ENCODE results near the gene CA10.

CA10 gene

GRCh38 chr17:51914577-51914976 lies 243.9 kb downstream of the CA10 start:
- Histone ChIP-seq H3K4me1 (ENCODE audit: insufficient read depth, low read length, severe bottlenecking) (no peaks in the 10 kb centered on the region), H3K36me3 (ENCODE audit: insufficient read depth, low read length) (no peaks in the 10 kb centered on the region), H3K9me2 (ENCODE audit: low read depth, low read length) (no peaks in the 10 kb centered on the region), H3K4me3 (ENCODE audit: low read depth, low read length, poor library complexity, severe bottlenecking) (no peak overlapping the region), H3K9ac (ENCODE audit: low read length) (no peak overlapping the region), H3K79me2 (ENCODE audit: insufficient read depth, low read length) (no peaks in the 10 kb centered on the region), H3F3A (ENCODE audit: insufficient read depth, low read length) (no peaks in the 10 kb centered on the region), H2AFZ (ENCODE audit: low read length) (no peak overlapping the region), H3K9me3 (ENCODE audit: low read length) (no peaks in the 10 kb centered on the region), H4K20me1 (ENCODE audit: insufficient read depth, low read length) (no peaks in the 10 kb centered on the region), H3K27ac (ENCODE audit: low read depth, low read length, poor library complexity, severe bottlenecking) (no peak overlapping the region), H3K4me2 (ENCODE audit: low read length) (no peak overlapping the region), H3K27me3 (ENCODE audit: insufficient read depth, low read length) (no peaks in the 10 kb centered on the region)
- TF ChIP-seq, protein P1, sequence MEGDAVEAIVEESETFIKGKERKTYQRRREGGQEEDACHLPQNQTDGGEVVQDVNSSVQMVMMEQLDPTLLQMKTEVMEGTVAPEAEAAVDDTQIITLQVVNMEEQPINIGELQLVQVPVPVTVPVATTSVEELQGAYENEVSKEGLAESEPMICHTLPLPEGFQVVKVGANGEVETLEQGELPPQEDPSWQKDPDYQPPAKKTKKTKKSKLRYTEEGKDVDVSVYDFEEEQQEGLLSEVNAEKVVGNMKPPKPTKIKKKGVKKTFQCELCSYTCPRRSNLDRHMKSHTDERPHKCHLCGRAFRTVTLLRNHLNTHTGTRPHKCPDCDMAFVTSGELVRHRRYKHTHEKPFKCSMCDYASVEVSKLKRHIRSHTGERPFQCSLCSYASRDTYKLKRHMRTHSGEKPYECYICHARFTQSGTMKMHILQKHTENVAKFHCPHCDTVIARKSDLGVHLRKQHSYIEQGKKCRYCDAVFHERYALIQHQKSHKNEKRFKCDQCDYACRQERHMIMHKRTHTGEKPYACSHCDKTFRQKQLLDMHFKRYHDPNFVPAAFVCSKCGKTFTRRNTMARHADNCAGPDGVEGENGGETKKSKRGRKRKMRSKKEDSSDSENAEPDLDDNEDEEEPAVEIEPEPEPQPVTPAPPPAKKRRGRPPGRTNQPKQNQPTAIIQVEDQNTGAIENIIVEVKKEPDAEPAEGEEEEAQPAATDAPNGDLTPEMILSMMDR (IDR thresholded peaks at IDR 0.05; ENCODE audit: low read length): no peak
- TF ChIP-seq EZH2 (IDR thresholded peaks at IDR 0.05; ENCODE audit: borderline replicate concordance, low read length): no peak

GRCh38 chr17:51913491-51914205 lies 244.9 kb downstream of the CA10 start:
- H3K4me3 ChIP-seq (ENCODE audit: low read depth, low read length, poor library complexity, severe bottlenecking): no peak overlapping the region
- no peaks in the 10 kb centered on the region for H3K36me3 ChIP-seq (ENCODE audit: insufficient read depth, low read length)
- no peaks in the 10 kb centered on the region for H4K20me1 ChIP-seq (ENCODE audit: insufficient read depth, low read length)
- TF ChIP-seq EZH2 (IDR thresholded peaks at IDR 0.05; ENCODE audit: borderline replicate concordance, low read length): no peak
- TF ChIP-seq, protein P1 (IDR thresholded peaks at IDR 0.05; ENCODE audit: low read length): no peak
- H3K79me2 ChIP-seq (ENCODE audit: insufficient read depth, low read length): no peaks in the 10 kb centered on the region
- no peaks in the 10 kb centered on the region for H3K4me1 ChIP-seq (ENCODE audit: insufficient read depth, low read length, severe bottlenecking)
- no peaks in the 10 kb centered on the region for H3K9me2 ChIP-seq (ENCODE audit: low read depth, low read length)
- H3K9ac ChIP-seq (ENCODE audit: low read length): no peak overlapping the region
- no peak overlapping the region for H2AFZ ChIP-seq (ENCODE audit: low read length)
- H3K27ac ChIP-seq (ENCODE audit: low read depth, low read length, poor library complexity, severe bottlenecking): no peak overlapping the region
- no peak overlapping the region for H3K4me2 ChIP-seq (ENCODE audit: low read length)
- H3K27me3 ChIP-seq (ENCODE audit: insufficient read depth, low read length): no peaks in the 10 kb centered on the region
- no peaks in the 10 kb centered on the region for H3K9me3 ChIP-seq (ENCODE audit: low read length)
- no peaks in the 10 kb centered on the region for H3F3A ChIP-seq (ENCODE audit: insufficient read depth, low read length)

DNA sequence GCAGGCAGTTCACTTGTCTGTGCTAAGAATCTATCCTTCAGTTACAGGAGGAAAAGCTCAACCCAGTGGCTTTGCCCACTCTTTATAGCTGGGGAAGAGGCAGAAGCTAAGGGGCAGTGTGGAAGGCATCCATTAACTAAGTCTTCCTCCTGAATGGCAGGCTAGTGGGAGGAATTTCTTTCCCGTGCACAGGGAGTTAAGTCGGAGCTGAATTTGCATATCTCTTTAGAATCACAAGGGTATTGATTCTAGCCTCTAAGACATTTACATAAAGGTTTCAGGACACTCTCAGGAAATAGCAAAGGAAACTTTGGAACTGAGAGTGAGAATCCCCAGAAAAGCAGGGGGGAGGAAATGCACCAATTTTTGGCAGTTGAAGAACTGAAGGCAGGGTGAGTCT lies 245.6 kb downstream of the CA10 start:
- H3K9me3 ChIP-seq (ENCODE audit: low read length): no peaks in the 10 kb centered on the region
- H3K79me2 ChIP-seq (ENCODE audit: insufficient read depth, low read length): no peaks in the 10 kb centered on the region
- no peaks in the 10 kb centered on the region for H3K4me1 ChIP-seq (ENCODE audit: insufficient read depth, low read length, severe bottlenecking)
- no peaks in the 10 kb centered on the region for H4K20me1 ChIP-seq (ENCODE audit: insufficient read depth, low read length)
- no peak overlapping the region for H3K4me2 ChIP-seq (ENCODE audit: low read length)
- H3K36me3 ChIP-seq (ENCODE audit: insufficient read depth, low read length): no peaks in the 10 kb centered on the region
- no peaks in the 10 kb centered on the region for H3K27me3 ChIP-seq (ENCODE audit: insufficient read depth, low read length)
- no peaks in the 10 kb centered on the region for H3K9me2 ChIP-seq (ENCODE audit: low read depth, low read length)
- no peak overlapping the region for H3K9ac ChIP-seq (ENCODE audit: low read length)
- H3K4me3 ChIP-seq (ENCODE audit: low read depth, low read length, poor library complexity, severe bottlenecking): no peak overlapping the region
- no peak for TF ChIP-seq EZH2 (IDR thresholded peaks at IDR 0.05; ENCODE audit: borderline replicate concordance, low read length)
- TF ChIP-seq, protein P1 (IDR thresholded peaks at IDR 0.05; ENCODE audit: low read length): no peak
- H3F3A ChIP-seq (ENCODE audit: insufficient read depth, low read length): no peaks in the 10 kb centered on the region
- H3K27ac ChIP-seq (ENCODE audit: low read depth, low read length, poor library complexity, severe bottlenecking): no peak overlapping the region
- H2AFZ ChIP-seq (ENCODE audit: low read length): no peak overlapping the region
